Common myeloid progenitor, CD34-positive (primary cell): ENCODE measurements around the gene DIPK1B.

ENCODE experiments used
- CTCF ChIA-PET: fragments of 350-600 bp; sonication (Branson Sonifier 250); formaldehyde crosslinking; loops from one replicate; lab custom pipeline; 2021; ENCODE audit warnings: antibody characterized with exemption; lab: Charles Lee
- POLR2A ChIA-PET: fragments of 350-600 bp; sonication (Branson Sonifier 250); formaldehyde crosslinking; loops from one replicate; lab custom pipeline; 2021; ENCODE audit warnings: antibody characterized with exemption; lab: Charles Lee
- DNase-seq, 3 donors: peaks; one replicate each; pipeline versions ENCODE4 v3.0.0 to v3.0.0-alpha.2; 2013
- H3K27ac ChIP-seq, 2 experiments: 1 replicate in 1 of 2; 2 replicates in 1 of 2; pipeline ENCODE4 v1.7.0; 2013; ENCODE audit warnings: inconsistent platforms in 2 of 2, low read length in 2 of 2, mild to moderate bottlenecking in 2 of 2, low read depth in 1 of 2, moderate library complexity in 1 of 2; ENCODE audit not compliant: severe bottlenecking in 2 of 2, insufficient read depth in 1 of 2, poor library complexity in 1 of 2
- H3K27me3 ChIP-seq, 5 experiments: replicated peaks in 2 of 5; 1 replicate in 3 of 5; 2 replicates in 2 of 5; pipeline versions ENCODE4 v1.6.1 to v1.7.0; 2013; ENCODE audit warnings: low read length in 4 of 5, mild to moderate bottlenecking in 2 of 5, moderate library complexity in 2 of 5, inconsistent platforms in 1 of 5; ENCODE audit not compliant: insufficient read depth in 5 of 5, control insufficient read depth in 4 of 5
- H3K36me3 ChIP-seq, 4 experiments: 1 replicate in 2 of 4; 2 replicates in 2 of 4; pipeline versions ENCODE4 v1.6.1 to v1.7.0; 2013; ENCODE audit warnings: low read length in 3 of 4, control low read depth in 1 of 4, mild to moderate bottlenecking in 1 of 4; ENCODE audit not compliant: control insufficient read depth in 4 of 4, insufficient read depth in 4 of 4
- H3K4me1 ChIP-seq, 4 experiments: 1 replicate in 3 of 4; 2 replicates in 1 of 4; pipeline versions ENCODE4 v1.6.1 to v1.7.1; 2013; ENCODE audit warnings: low read length in 3 of 4, mild to moderate bottlenecking in 3 of 4, control low read depth in 1 of 4, inconsistent platforms in 1 of 4, moderate library complexity in 1 of 4; ENCODE audit not compliant: control insufficient read depth in 4 of 4, insufficient read depth in 4 of 4; ENCODE audit errors: control extremely low read depth in 1 of 4
- H3K4me3 ChIP-seq, 7 experiments: 1 replicate in 4 of 7; 2 replicates in 3 of 7; pipeline versions ENCODE4 v1.5.1 to v1.7.0; 2013; ENCODE audit warnings: mild to moderate bottlenecking in 7 of 7, low read length in 6 of 7, moderate library complexity in 6 of 7, inconsistent platforms in 2 of 7, low read depth in 2 of 7, control low read depth in 1 of 7; ENCODE audit not compliant: insufficient read depth in 4 of 7, control insufficient read depth in 1 of 7; ENCODE audit errors: extremely low read depth in 1 of 7
- H3K9me3 ChIP-seq, 5 experiments: 1 replicate in 4 of 5; 2 replicates in 1 of 5; pipeline versions ENCODE4 v1.6.1 to v1.7.1; 2013; ENCODE audit warnings: low read length in 4 of 5, mild to moderate bottlenecking in 2 of 5, inconsistent platforms in 1 of 5, low read depth in 1 of 5, moderate library complexity in 1 of 5; ENCODE audit not compliant: control insufficient read depth in 4 of 5, insufficient read depth in 2 of 5; ENCODE audit errors: control extremely low read depth in 1 of 5
- WGBS: methylation state at CpG from one replicate; pipeline ENCODE4 v1.1.5; 2013; ENCODE audit not compliant: insufficient coverage; 5-methylcytosine and 5-hydroxymethylcytosine counted together

DIPK1B gene

GRCh38 chr9:136690104-136690805 lies 22.1 kb upstream of the DIPK1B start:
- Histone ChIP-seq H3K27ac (no peak overlapping the region), H3K4me3 (no peak overlapping the region), H3K36me3 (no peaks in the 10 kb centered on the region), H3K27me3 (no peaks in the 10 kb centered on the region), H3K4me1 (peaks cover 0 to 35% (median 28%) of the 10 kb centered on the region in 4 experiments), H3K9me3 (no peaks in the 10 kb centered on the region)
- ChIA-PET POLR2A (interaction anchor here (0.5 to 1.4 kb wide), 2 partner anchors 11 to 19 kb away, joined by 3 to 4 read pairs; no protein-coding TSS in a partner anchor), CTCF (interaction anchor here (0.9 to 4.9 kb wide), 9 partner anchors 10 to 62 kb away, joined by 3 to 22 read pairs (median 3); no protein-coding TSS in a partner anchor)
- DNase-seq, result no peak
- 98% methylated on average over 25 of the region's 25 CpGs for WGBS

GRCh38 chr9:136690806-136691261 lies 21.5 kb upstream of the DIPK1B start:
- H3K27ac ChIP-seq, result no peak overlapping the region
- WGBS, result 91% methylated on average over 10 of the region's 15 CpGs
- POLR2A ChIA-PET, result interaction anchor here (0.5 to 1.4 kb wide), 2 partner anchors 10 to 20 kb away, joined by 3 to 4 read pairs; no protein-coding TSS in a partner anchor
- no peak overlapping the region for H3K4me3 ChIP-seq
- no peak for DNase-seq
- H3K9me3 ChIP-seq, result no peaks in the 10 kb centered on the region
- no peaks in the 10 kb centered on the region for H3K36me3 ChIP-seq
- H3K4me1 ChIP-seq, result peaks cover 0 to 35% (median 23%) of the 10 kb centered on the region in 4 experiments
- CTCF ChIA-PET, result interaction anchor here (0.9 to 4.9 kb wide), 9 partner anchors 8 to 228 kb away, joined by 3 to 22 read pairs (median 5); no protein-coding TSS in a partner anchor
- H3K27me3 ChIP-seq, result no peaks in the 10 kb centered on the region

GRCh38 chr9:136691316-136692184 lies 20.8 kb upstream of the DIPK1B start:
- Histone ChIP-seq H3K4me1 (peaks cover 0 to 35% (median 20%) of the 10 kb centered on the region in 4 experiments), H3K4me3 (no peak overlapping the region), H3K27ac (no peak overlapping the region), H3K27me3 (no peaks in the 10 kb centered on the region), H3K9me3 (no peaks in the 10 kb centered on the region), H3K36me3 (no peaks in the 10 kb centered on the region)
- ChIA-PET CTCF (interaction anchor here (0.9 to 4.9 kb wide), 8 partner anchors 9 to 228 kb away, joined by 3 to 22 read pairs (median 4); no protein-coding TSS in a partner anchor), POLR2A (interaction anchor here (1.4 kb wide), 1 partner anchor 20 kb away, joined by 4 read pairs; no protein-coding TSS in a partner anchor)
- no peak for DNase-seq
- WGBS, result 97% methylated on average over 23 of the region's 29 CpGs

- POLR2A ChIA-PET, result no interaction called here
These were observed 19.9 kb upstream of the DIPK1B start for GRCh38 chr9:136692185-136693134.

GRCh38 chr9:136693135-136693489 lies 19.3 kb upstream of the DIPK1B start:
- no peak for DNase-seq
- CTCF ChIA-PET, result interaction anchor here (1.0 to 3.0 kb wide), 7 partner anchors 10 to 208 kb away, joined by 4 to 19 read pairs (median 5); no protein-coding TSS in a partner anchor

More at GRCh38 chr9:136692185-136693134, 19.9 kb upstream of the DIPK1B start:
- Histone ChIP-seq H3K27me3 (no peaks in the 10 kb centered on the region), H3K9me3 (no peaks in the 10 kb centered on the region), H3K36me3 (no peaks in the 10 kb centered on the region), H3K4me3 (no peak overlapping the region), H3K27ac (no peak overlapping the region), H3K4me1 (peaks cover 0 to 36% (median 23%) of the 10 kb centered on the region in 4 experiments)
- no peak for DNase-seq
- CTCF ChIA-PET, result interaction anchor here (1.1 to 4.9 kb wide), 8 partner anchors 8 to 207 kb away, joined by 4 to 22 read pairs (median 6); no protein-coding TSS in a partner anchor
- 97% methylated on average over 32 of the region's 46 CpGs for WGBS

More at GRCh38 chr9:136693135-136693489, 19.3 kb upstream of the DIPK1B start:
- Histone ChIP-seq H3K4me1 (peaks cover 0 to 36% (median 23%) of the 10 kb centered on the region in 4 experiments), H3K36me3 (no peaks in the 10 kb centered on the region), H3K9me3 (no peaks in the 10 kb centered on the region), H3K4me3 (no peak overlapping the region), H3K27me3 (no peaks in the 10 kb centered on the region), H3K27ac (no peak overlapping the region)
- whole genome bisulfite sequencing, result 98% methylated on average over 8 of the region's 14 CpGs
- POLR2A ChIA-PET, result no interaction called here
